Measurements from ENCODE around the gene CCRL2.

CCRL2 gene

DNA sequence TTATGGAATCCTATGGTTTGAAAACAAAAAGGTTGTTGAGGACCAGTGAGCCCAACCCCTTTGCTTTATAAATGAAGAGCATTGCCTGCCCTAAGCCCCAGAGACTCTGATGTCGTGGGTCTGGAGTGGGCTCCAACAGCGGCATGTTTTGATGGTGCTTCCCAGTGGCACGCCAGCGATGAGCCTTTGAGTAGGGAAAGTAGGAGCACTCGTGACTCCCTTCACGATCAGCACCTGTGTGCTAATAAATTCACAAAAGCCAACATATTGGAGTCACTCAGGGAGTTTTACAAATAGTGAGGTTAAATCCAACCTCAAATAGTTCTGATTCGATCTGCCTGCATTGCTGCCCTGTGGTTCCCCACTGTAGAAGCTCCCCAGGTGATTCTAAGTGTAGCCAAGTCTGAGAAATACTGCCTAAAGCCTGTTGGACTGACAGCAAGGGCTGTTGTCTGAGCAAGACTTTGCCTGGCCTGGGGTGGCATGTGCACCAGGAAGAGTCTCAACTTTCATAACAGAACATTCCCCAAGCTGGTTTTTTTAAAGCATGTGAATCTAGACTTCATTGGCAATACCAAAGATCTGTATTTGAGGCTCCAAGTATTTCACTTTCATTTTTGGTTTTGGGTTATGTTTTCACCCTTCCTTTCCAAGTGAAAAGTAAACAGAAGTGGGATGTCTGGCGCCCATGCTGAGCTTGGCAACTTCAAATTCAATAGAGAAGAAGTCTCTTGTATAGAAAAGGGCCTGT lies 26.4 kb upstream of the CCRL2 start:
- no peak overlapping the region for H2AFZ ChIP-seq (ENCODE audit: low read length)
- H3K4me1 ChIP-seq (ENCODE audit: low read length) = peaks cover 60% of the 10 kb centered on the region
- H3K27ac ChIP-seq (ENCODE audit: low read length) = peak overlapping the region; percentile 70
- no peak overlapping the region for H3K4me3 ChIP-seq (ENCODE audit: low read length)
- H3K9me3 ChIP-seq (replicated peaks; ENCODE audit: insufficient read depth, low read length) = no peaks in the 10 kb centered on the region
- no peaks in the 10 kb centered on the region for H3K27me3 ChIP-seq (replicated peaks; ENCODE audit: insufficient read depth, low read length)
- H3K79me2 ChIP-seq (ENCODE audit: low read length) = no peaks in the 10 kb centered on the region
- no peaks in the 10 kb centered on the region for H3K36me3 ChIP-seq (replicated peaks; ENCODE audit: insufficient read depth, low read length)
- H4K20me1 ChIP-seq (ENCODE audit: insufficient read depth, low read length) = no peaks in the 10 kb centered on the region
- H3K4me2 ChIP-seq (ENCODE audit: low read depth, low read length) = peak overlapping the region; percentile 39; the same call in 1 of the 2 replicates
- H3K9me2 ChIP-seq (replicated peaks; ENCODE audit: insufficient read depth, low read length) = no peaks in the 10 kb centered on the region
- peak; percentile 68 for DNase-seq
- peaks cover 42% of the 10 kb centered on the region for H3F3A ChIP-seq (ENCODE audit: insufficient read depth, low read length)
- TF ChIP-seq, protein P1, sequence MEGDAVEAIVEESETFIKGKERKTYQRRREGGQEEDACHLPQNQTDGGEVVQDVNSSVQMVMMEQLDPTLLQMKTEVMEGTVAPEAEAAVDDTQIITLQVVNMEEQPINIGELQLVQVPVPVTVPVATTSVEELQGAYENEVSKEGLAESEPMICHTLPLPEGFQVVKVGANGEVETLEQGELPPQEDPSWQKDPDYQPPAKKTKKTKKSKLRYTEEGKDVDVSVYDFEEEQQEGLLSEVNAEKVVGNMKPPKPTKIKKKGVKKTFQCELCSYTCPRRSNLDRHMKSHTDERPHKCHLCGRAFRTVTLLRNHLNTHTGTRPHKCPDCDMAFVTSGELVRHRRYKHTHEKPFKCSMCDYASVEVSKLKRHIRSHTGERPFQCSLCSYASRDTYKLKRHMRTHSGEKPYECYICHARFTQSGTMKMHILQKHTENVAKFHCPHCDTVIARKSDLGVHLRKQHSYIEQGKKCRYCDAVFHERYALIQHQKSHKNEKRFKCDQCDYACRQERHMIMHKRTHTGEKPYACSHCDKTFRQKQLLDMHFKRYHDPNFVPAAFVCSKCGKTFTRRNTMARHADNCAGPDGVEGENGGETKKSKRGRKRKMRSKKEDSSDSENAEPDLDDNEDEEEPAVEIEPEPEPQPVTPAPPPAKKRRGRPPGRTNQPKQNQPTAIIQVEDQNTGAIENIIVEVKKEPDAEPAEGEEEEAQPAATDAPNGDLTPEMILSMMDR (IDR thresholded peaks at IDR 0.05; ENCODE audit: low read length) = no peak
- TF ChIP-seq EZH2phosphoT487 (IDR thresholded peaks at IDR 0.05; ENCODE audit: low read length) (no peak), EZH2 (optimal IDR thresholded peaks at IDR 0.05; ENCODE audit: low read depth, low read length) (no peak)
- no peak overlapping the region for H3K9ac ChIP-seq (ENCODE audit: low read length)

DNA sequence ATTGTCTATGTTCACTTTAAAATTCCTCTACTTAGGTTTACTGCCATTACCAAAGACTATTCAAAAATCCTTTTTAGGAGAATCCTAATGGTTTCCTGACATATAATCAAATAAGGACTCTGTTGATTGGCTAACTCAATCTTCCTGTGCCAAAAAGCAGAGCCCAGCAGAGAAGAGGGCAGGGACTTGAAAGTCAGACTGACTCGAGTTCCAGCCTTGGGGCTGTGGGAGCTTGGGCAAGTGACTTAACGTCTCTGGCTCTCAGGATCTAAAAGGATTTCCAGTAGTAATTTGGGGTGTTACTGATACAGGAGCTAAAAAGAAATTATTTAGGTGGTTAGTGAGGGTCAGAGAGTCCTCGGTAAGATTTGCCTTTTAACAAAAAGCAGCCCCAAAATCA lies 25.4 kb upstream of the CCRL2 start:
- no peaks in the 10 kb centered on the region for H4K20me1 ChIP-seq (ENCODE audit: insufficient read depth, low read length)
- H3F3A ChIP-seq (ENCODE audit: insufficient read depth, low read length) = peaks cover 51% of the 10 kb centered on the region
- no peaks in the 10 kb centered on the region for H3K36me3 ChIP-seq (replicated peaks; ENCODE audit: insufficient read depth, low read length)
- no peaks in the 10 kb centered on the region for H3K27me3 ChIP-seq (replicated peaks; ENCODE audit: insufficient read depth, low read length)
- H3K9me3 ChIP-seq (replicated peaks; ENCODE audit: insufficient read depth, low read length) = no peaks in the 10 kb centered on the region
- DNase-seq = no peak
- TF ChIP-seq EZH2phosphoT487 (IDR thresholded peaks at IDR 0.05; ENCODE audit: low read length) = no peak
- TF ChIP-seq EZH2 (optimal IDR thresholded peaks at IDR 0.05; ENCODE audit: low read depth, low read length) = no peak
- TF ChIP-seq, protein P1 (IDR thresholded peaks at IDR 0.05; ENCODE audit: low read length) = no peak
- H2AFZ ChIP-seq (ENCODE audit: low read length) = no peak overlapping the region
- no peaks in the 10 kb centered on the region for H3K79me2 ChIP-seq (ENCODE audit: low read length)
- peaks cover 64% of the 10 kb centered on the region for H3K4me1 ChIP-seq (ENCODE audit: low read length)
- H3K4me3 ChIP-seq (ENCODE audit: low read length) = no peak overlapping the region
- H3K4me2 ChIP-seq (ENCODE audit: low read depth, low read length) = no peak overlapping the region
- H3K9ac ChIP-seq (ENCODE audit: low read length) = no peak overlapping the region
- H3K27ac ChIP-seq (ENCODE audit: low read length) = no peak overlapping the region
- no peaks in the 10 kb centered on the region for H3K9me2 ChIP-seq (replicated peaks; ENCODE audit: insufficient read depth, low read length)

DNA sequence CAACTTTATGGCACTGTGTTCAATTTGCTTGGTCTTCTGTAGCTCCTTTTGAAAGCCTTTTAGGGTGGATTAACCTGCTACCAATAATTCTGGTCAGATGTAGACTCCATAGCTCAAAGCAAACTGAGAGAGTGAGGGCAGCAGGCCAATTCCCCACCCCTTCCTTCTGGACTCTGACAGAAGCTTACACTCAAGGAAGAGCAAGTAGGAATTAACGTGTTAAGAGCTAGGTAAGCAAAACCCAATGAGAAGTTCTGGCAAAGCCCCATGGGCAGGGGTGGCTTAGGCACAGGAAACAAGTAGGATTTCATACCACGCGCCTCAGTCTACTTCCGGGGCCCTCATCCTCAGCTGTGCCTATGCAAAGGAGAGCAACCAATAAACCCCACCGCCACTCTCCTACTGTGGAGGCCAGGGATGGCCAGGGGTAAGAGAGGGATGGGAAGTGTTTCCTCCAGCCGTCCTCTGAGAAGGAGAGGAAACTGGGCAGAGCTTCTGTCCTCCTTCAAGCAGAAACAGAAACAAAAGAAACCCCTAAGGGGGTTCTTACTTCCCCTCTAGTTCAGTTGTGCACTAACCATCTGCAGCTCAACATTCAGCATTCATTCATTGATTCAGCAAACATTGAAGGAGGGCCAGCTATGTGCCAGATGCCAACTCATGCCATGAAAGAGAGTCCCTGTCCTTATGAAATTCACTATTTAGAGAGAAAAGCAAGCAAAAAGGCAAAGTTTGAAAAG lies 23.7 kb upstream of the CCRL2 start:
- DNase-seq = peak; percentile 45
- no peak for TF ChIP-seq EZH2 (optimal IDR thresholded peaks at IDR 0.05; ENCODE audit: low read depth, low read length)
- Histone ChIP-seq H3K4me1 (ENCODE audit: low read length) (peaks cover 71% of the 10 kb centered on the region), H3K4me3 (ENCODE audit: low read length) (peak overlapping the region; percentile 17), H3K36me3 (replicated peaks; ENCODE audit: insufficient read depth, low read length) (no peaks in the 10 kb centered on the region), H4K20me1 (ENCODE audit: insufficient read depth, low read length) (no peaks in the 10 kb centered on the region), H3K27ac (ENCODE audit: low read length) (peak overlapping the region; percentile 93), H3K9me2 (replicated peaks; ENCODE audit: insufficient read depth, low read length) (no peaks in the 10 kb centered on the region), H3K4me2 (ENCODE audit: low read depth, low read length) (peak overlapping the region; percentile 72), H3F3A (ENCODE audit: insufficient read depth, low read length) (peaks cover 52% of the 10 kb centered on the region), H3K9me3 (replicated peaks; ENCODE audit: insufficient read depth, low read length) (no peaks in the 10 kb centered on the region), H3K27me3 (replicated peaks; ENCODE audit: insufficient read depth, low read length) (no peaks in the 10 kb centered on the region), H3K79me2 (ENCODE audit: low read length) (no peaks in the 10 kb centered on the region), H2AFZ (ENCODE audit: low read length) (peak overlapping the region; percentile 32), H3K9ac (ENCODE audit: low read length) (peak overlapping the region; percentile 54)
